Hepatocyte (in vitro differentiated cells): Measurements from ENCODE around the gene BLOC1S1.

Experiments
- CTCF ChIP-seq: fragments of 200-600 bp; sonication (generic); IDR thresholded peaks from 2 replicates; pipeline ENCODE4 v1.5.1; 2016; ENCODE audit warnings: antibody characterized with exemption, mild to moderate bottlenecking; ENCODE audit not compliant: poor library complexity
- EZH2 ChIP-seq: fragments of 200-600 bp; sonication (generic); IDR thresholded peaks from 2 replicates; pipeline ENCODE4 v1.6.1; 2016; ENCODE audit warnings: antibody characterized with exemption, mild to moderate bottlenecking, borderline replicate concordance
- EZH2phosphoT487 ChIP-seq: fragments of 200-600 bp; sonication (generic); IDR thresholded peaks from one replicate; pipeline ENCODE4 v1.6.1; 2018; ENCODE audit warnings: antibody characterized with exemption, mild to moderate bottlenecking, low read depth, moderate library complexity; ENCODE audit not compliant: unreplicated experiment, severe bottlenecking

DNA sequence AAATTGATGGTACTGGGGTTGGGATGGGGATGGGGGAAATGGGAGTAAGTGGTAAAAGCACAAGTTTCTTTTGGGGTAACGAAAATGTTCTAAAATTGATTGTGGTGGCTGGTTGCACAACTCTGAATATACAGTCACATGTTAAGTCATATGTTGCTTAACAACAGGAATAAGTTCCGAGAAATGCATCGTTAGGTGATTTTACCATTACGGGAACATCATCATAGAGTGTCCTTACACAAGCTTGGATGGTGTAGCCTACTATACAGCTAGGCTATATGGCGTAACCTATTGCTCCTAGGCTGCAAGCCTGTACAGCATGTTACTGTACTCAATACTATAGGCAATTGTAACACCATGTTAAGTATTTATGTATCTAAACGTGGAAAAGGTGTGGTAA is 39.1 kb upstream of the BLOC1S1 start:
- no peak for TF ChIP-seq EZH2
- TF ChIP-seq CTCF: no peak
- no peak for TF ChIP-seq EZH2phosphoT487
